Astrocyte of the cerebellum (primary cell): ENCODE data around the gene RPS6KC1.

Experiments used
- DNase-seq: peaks from one replicate; pipeline ENCODE4 v3.0.0-alpha.2; 2011; ENCODE audit warnings: low read depth
- H3K4me3 ChIP-seq: 2 replicates; pipeline ENCODE4 v1.5.1; 2011; ENCODE audit warnings: mild to moderate bottlenecking, low read depth, low read length, moderate library complexity
- in situ Hi-C: cut with HindIII; loops from 2 replicates; pipeline ENCODE4 v1.10.0; 2017; ENCODE audit warnings: low sequenced_read_pairs
- TF ChIP-seq, protein P1 (sequence below): IDR thresholded peaks from 2 replicates; pipeline ENCODE4 v1.5.1; 2012; ENCODE audit warnings: low read length, low read depth, moderate library complexity, mild to moderate bottlenecking; ENCODE audit errors: missing control alignments

RPS6KC1 gene

DNA sequence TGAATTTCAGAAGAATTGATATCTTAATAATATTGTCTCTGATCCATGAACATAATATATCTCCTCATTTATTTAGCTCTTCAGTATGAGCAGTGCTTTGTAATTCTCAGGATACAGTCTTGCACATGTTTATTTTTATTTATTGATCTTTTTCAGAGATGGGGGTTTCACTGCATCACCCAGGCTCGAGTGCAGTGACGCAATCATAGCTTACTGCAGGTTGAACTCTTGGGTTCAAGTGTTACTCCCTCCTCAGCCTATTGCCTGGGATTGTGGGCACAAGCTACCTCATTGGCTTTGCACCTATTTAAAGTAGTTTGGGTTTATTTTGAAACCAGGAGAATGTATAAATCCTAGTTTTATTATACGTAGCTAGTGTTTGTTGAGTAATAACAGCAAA, 4.7 kb downstream of the RPS6KC1 start:
- no peak for DNase-seq
- H3K4me3 ChIP-seq, result no peak overlapping the region
- in situ Hi-C loops, result no loop called here
- TF ChIP-seq, protein P1, sequence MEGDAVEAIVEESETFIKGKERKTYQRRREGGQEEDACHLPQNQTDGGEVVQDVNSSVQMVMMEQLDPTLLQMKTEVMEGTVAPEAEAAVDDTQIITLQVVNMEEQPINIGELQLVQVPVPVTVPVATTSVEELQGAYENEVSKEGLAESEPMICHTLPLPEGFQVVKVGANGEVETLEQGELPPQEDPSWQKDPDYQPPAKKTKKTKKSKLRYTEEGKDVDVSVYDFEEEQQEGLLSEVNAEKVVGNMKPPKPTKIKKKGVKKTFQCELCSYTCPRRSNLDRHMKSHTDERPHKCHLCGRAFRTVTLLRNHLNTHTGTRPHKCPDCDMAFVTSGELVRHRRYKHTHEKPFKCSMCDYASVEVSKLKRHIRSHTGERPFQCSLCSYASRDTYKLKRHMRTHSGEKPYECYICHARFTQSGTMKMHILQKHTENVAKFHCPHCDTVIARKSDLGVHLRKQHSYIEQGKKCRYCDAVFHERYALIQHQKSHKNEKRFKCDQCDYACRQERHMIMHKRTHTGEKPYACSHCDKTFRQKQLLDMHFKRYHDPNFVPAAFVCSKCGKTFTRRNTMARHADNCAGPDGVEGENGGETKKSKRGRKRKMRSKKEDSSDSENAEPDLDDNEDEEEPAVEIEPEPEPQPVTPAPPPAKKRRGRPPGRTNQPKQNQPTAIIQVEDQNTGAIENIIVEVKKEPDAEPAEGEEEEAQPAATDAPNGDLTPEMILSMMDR, result no peak

DNA sequence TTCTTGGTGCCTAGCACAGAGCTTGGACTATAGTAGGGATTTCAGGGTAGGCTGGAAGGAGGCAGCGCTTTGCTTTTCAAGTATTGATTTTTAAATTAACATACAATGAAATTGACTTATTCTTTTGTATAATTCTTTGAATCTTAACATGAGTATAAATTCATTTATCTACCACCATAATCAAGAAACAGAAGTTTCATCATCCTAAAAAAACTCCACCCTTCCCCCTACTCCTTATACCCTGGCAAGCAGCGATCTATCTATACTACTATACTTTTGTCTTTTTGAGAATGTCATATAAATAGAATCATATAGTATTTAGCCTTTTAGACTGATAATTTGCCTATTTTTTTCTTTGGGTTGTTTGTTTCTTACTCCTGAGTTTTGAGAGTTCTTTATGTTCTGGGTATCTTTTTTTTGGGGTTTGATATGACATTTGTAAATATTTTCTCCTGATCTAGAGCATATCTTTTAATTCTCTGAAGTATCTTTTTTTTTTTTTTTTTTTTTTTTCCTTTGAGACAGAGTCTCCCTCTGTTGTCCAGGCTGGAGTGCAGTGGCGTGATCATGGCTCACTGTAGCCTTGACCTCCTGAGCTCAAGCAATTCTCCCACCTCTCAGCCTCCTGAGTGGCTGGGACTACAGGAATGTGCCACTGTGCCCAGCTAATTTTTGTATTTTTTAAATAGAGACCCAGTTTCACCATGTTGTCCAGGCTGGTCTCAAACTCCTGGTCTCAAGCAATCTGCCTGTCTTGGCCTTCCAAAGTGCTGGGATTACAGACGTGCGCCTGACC, 6.4 kb downstream of the RPS6KC1 start:
- H3K4me3 ChIP-seq, result no peak overlapping the region
- no peak for DNase-seq
- in situ Hi-C loops, result no loop called here
- TF ChIP-seq, protein P1, result no peak

DNA sequence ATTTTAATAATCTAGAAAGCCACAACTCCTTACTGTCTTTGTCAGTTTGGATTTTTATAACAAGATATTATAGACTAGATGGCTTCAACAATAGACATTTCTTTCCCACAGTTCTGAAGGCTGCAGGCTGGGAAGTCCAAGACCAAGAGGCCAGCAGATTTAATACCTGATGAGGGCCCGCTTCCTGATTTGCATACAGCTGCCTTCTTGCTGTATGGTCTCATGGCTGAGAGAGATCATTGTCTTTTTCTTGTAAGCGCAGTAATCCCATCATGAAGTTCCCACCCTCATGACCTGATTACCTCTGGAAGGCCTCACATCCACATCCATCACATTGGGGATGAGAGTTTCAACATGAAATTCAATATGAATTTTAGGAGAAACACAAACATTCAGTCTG, 9.8 kb downstream of the RPS6KC1 start:
- in situ Hi-C loops, result no loop called here
- DNase-seq, result no peak
- TF ChIP-seq, protein P1, result no peak
- no peak overlapping the region for H3K4me3 ChIP-seq

DNA sequence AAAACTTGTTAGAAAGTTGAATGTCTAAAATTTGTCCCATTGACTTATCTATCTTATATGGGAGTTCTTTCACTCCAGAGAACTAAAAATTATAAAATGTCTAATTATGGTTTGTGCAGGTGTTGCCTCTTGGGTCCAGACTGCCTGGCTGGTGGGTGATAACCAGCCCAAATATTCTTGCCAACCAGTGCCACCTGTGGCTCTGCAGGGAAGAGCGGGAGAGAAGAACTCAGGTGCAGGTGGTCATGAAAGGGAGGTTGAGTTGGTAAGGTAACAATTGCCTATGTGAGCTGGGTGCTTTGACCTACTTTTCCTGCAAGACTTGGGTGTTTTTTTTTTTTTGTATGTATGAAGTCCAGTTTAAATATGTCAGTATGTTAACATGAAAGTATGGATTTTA, 10.2 kb downstream of the RPS6KC1 start:
- in situ Hi-C loops, result no loop called here
- no peak overlapping the region for H3K4me3 ChIP-seq
- DNase-seq, result no peak

DNA sequence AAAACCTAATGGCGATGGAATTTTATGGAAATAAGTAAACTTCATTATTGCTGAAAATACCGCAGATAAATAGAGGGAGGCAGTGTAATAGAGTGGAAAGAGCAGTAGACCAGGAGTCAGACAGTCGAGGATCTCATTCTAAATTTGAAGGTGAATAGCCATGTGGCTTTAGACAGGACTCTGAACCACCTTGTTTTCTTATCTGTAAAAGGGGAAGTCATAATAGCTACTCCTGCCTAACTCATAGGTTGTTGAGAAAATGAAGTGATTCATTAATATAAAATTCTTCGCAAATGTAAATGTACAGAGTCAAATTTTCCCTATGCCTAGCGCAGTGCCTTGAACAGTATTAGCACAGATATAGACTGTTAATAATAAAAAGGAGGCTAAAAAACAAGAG, 14.8 kb downstream of the RPS6KC1 start:
- TF ChIP-seq, protein P1, result no peak

More for the DNA sequence above, 10.2 kb downstream of the RPS6KC1 start:
- TF ChIP-seq, protein P1, result no peak

DNA sequence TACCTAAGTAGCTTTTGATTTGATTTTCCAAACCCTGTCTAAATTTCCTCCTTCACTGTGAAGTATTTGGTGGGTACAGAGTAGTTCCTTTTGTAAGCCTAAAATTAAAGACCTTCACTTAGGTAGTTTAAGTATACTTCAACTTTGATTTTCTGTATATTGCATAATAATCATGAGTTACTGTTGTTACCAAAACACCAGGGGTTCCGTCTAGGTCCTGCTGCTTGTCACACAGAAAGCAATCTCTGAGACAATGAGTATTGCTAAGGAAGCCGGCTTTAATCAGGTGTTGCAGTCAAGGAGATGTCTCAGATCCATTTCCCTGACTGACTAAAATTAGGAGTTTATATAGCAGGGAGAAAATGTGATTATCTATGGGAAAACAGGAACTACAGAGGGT, 15.3 kb downstream of the RPS6KC1 start:
- no peak for DNase-seq
- in situ Hi-C loops, result no loop called here
- no peak overlapping the region for H3K4me3 ChIP-seq
- TF ChIP-seq, protein P1, result no peak

More for the DNA sequence above, 14.8 kb downstream of the RPS6KC1 start:
- no peak for DNase-seq
- H3K4me3 ChIP-seq, result no peak overlapping the region
- in situ Hi-C loops, result no loop called here
